Cardiac fibroblast (primary cell): ENCODE measurements around the gene CD34.
"Not testable (repeated sequence)": the region's sequence is repeated elsewhere in the genome, so short reads cannot be mapped to it uniquely, and the experiment has no call there.

ENCODE experiments used
- DNase-seq, 2 donors: peaks; one replicate each; pipeline versions ENCODE4 v3.0.0 to v3.0.0-alpha.2; 2010; ENCODE audit warnings: low read depth in 2 of 2
- H3K4me3 ChIP-seq, 2 donors: replicated peaks in 1 of 2; 1 replicate in 1 of 2; 2 replicates in 1 of 2; pipeline ENCODE4 v1.5.1; 2011; ENCODE audit warnings: low read depth in 2 of 2, low read length in 2 of 2, mild to moderate bottlenecking in 2 of 2, moderate library complexity in 1 of 2
- TF ChIP-seq, protein P1 (sequence below): IDR thresholded peaks from one replicate; pipeline ENCODE4 v1.5.1; 2011; ENCODE audit warnings: low read depth, mild to moderate bottlenecking, low read length, inconsistent platforms

The CD34 gene

GRCh38 chr1:207878939-207879338 is 32.0 kb downstream of the CD34 start:
- H3K4me3 ChIP-seq: no peak overlapping the region
- no peak for DNase-seq
- TF ChIP-seq, protein P1, sequence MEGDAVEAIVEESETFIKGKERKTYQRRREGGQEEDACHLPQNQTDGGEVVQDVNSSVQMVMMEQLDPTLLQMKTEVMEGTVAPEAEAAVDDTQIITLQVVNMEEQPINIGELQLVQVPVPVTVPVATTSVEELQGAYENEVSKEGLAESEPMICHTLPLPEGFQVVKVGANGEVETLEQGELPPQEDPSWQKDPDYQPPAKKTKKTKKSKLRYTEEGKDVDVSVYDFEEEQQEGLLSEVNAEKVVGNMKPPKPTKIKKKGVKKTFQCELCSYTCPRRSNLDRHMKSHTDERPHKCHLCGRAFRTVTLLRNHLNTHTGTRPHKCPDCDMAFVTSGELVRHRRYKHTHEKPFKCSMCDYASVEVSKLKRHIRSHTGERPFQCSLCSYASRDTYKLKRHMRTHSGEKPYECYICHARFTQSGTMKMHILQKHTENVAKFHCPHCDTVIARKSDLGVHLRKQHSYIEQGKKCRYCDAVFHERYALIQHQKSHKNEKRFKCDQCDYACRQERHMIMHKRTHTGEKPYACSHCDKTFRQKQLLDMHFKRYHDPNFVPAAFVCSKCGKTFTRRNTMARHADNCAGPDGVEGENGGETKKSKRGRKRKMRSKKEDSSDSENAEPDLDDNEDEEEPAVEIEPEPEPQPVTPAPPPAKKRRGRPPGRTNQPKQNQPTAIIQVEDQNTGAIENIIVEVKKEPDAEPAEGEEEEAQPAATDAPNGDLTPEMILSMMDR: no peak

DNA sequence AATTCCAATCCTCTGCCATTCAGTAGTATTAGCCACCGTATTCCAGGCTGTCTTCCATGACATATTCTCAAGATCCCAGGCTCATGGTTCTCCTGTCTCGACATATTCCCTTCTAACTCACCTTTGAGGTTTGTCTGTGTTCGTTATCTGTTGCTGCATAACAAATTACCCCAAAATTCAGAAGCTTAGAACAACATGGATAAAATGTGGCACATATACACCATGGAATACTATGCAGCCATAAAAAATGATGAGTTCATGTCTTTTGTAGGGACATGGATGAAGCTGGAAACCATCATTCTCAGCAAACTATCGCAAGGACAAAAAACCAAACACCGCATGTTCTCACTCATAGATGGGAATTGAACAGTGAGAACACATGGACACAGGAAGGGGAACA is 33.0 kb downstream of the CD34 start:
- not testable (repeated sequence) for DNase-seq, H3K4me3 ChIP-seq

- H3K4me3 ChIP-seq: no peak overlapping the region
- DNase-seq: no peak
- TF ChIP-seq, protein P1: no peak
Measured at GRCh38 chr1:207876131-207876530, 34.8 kb downstream of the CD34 start.

DNA sequence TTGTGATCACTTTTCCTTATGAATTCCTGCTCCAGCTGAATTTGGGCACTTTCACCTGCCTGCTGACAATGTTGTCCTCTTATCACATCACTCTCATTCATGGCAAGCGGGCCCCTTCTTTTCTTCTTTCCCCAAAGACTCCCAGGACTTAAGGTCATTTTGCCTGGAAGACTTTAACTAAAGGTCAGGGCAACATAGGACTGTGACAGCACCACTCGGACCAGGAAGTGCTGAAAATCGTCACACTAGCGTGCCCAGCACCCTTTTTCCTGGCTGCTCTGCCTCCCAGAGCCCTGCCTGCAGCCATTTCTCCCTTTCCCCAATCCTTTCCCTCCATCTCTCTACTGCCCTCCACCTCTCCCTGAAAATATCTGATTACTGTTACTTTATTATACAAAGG is 35.4 kb downstream of the CD34 start:
- H3K4me3 ChIP-seq: no peak overlapping the region
- no peak for DNase-seq
- TF ChIP-seq, protein P1: no peak

- H3K4me3 ChIP-seq: no peak overlapping the region
- no peak for DNase-seq
- TF ChIP-seq, protein P1: no peak
Measured at GRCh38 chr1:207873055-207873890, 37.7 kb downstream of the CD34 start.

GRCh38 chr1:207872621-207873020 is 38.3 kb downstream of the CD34 start:
- TF ChIP-seq, protein P1: no peak
- H3K4me3 ChIP-seq: no peak overlapping the region

DNA sequence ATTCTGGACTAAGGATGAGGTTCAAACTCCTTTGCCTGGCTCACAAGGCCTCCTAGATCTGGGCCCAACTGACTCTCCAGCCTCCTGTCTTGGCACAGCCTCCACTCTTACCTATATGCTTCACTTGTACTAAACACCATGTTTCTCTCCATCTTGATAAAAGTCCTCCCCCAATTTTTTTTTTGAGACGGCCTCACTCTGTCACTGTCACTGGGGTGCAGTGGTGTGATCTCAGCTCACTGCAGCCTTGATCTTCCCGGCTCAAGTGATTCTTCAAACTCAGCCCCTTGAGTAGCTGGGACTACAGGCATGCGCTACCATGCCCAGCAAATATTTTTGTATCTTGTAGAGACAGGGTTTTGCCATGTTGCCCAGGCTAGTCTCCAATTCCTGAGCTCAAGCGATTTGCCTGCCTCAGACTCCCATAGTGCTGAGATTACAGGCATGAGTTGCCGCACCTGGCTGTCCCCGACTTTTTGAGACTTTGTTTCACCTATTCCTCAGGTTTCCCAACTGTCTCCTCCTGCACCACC is 39.7 kb downstream of the CD34 start:
- TF ChIP-seq, protein P1: no peak
- H3K4me3 ChIP-seq: no peak overlapping the region
- no peak for DNase-seq

More at GRCh38 chr1:207872621-207873020, 38.3 kb downstream of the CD34 start:
- DNase-seq: no peak
